ENCODE results near the gene LRRC34. TPM values are rescaled to one million over a fixed set of nuclear protein-coding genes. Genes with fewer than 3 reads are reported as not detected.

Gene LRRC34
- total and polyA plus RNA-seq, 9 of the 15 experiments (the other 6 are each of a cell fraction or from before 2014, with no cell fraction given), result 0.17 to 0.30 TPM; not detected in 7

DNA sequence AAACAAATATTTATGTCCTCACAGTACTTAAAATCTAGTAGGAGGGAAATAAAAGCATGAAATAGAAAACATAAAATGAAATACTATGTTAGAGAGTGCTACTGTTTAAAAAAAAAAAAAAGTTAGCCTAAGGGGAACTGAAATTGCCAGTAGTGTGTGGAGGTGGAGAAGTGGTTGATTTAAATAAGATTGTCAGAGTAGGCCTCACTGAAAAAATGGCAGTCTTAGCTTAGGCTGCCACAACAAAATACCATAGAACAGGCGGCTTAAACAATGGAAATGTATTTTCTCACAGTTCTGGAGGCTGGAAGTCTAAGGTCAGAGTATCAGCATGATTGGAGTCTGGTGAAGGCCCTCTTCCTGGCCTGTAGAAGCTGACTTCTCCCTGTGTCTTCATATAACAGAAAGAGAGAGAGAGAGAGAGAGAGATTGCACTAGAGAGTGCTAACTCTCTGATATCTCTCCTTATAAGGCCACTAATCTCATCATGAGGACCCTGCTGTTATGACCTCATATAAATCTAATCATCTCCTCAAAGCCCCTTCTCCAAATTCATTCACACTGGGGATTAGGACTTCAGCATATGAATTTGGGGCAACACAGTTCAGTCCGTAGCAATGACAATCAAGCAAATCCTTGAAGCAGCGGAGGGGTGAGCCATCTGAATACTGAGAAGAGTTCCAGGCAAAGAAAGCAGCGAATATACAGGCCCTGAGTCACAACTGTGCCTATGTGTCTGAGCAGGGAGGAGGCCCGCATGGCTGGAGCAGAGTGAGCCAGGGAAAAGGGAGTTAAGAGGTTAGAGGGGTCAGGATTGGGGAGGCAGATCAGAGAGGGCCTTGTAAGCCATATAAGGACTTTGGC lies 23.6 kb upstream of the LRRC34 start:
- in situ Hi-C loops (cut with MboI), result no loop called here
- intact Hi-C loops (cut with micrococcal nuclease), result no loop called here
- H3K36me3 ChIP-seq (ENCODE audit: control insufficient read depth, insufficient read depth, low read length), result no peaks in the 10 kb centered on the region
- H3K9me1 ChIP-seq (ENCODE audit: control insufficient read depth, insufficient read depth, low read length), result no peaks in the 10 kb centered on the region
- POLR2A ChIA-PET, result no interaction called here
- no TSS peak for BruUV-seq (replicated peaks)
- H3K9ac ChIP-seq (ENCODE audit: insufficient read depth in 1 of 2, low read depth in 2 of 2, low read length in 2 of 2), result no peak overlapping the region; a peak in 1 of 4 replicates
- H3K9me3 ChIP-seq (replicated peaks; ENCODE audit: control insufficient read depth, insufficient read depth, low read depth, low read length), result no peaks in the 10 kb centered on the region
- WGBS (ENCODE audit: insufficient coverage, low coverage, missing lambda C conversion rate), result 28% methylated on average over 5 of the region's 5 CpGs
- no peak overlapping the region for H3K4me3 ChIP-seq
- H3K27me3 ChIP-seq (ENCODE audit: control insufficient read depth in 2 of 2, insufficient read depth in 2 of 2, low read length in 2 of 2), result peaks cover 0 to 6% of the 10 kb centered on the region in 2 experiments; a peak in 3 of 5 replicates
- H3K4me1 ChIP-seq (replicated peaks in 1 of 2; ENCODE audit: control insufficient read depth in 2 of 2, insufficient read depth in 2 of 2, low read length in 2 of 2), result no peaks in the 10 kb centered on the region
- FAIRE-seq (no peak), DNase-seq (ENCODE audit: extremely low read depth in 1 of 4, low spot score in 3 of 4) (no peak), ATAC-seq (peak; percentile 57; the same call in 2 of the 3 replicates)
- peak overlapping the region; percentile 22; the same call in 1 of the 2 replicates for H2AFZ ChIP-seq (ENCODE audit: low read depth, low read length)
- TF ChIP-seq, protein P1, sequence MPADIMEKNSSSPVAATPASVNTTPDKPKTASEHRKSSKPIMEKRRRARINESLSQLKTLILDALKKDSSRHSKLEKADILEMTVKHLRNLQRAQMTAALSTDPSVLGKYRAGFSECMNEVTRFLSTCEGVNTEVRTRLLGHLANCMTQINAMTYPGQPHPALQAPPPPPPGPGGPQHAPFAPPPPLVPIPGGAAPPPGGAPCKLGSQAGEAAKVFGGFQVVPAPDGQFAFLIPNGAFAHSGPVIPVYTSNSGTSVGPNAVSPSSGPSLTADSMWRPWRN (IDR thresholded peaks at IDR 0.05; ENCODE audit: low read depth), result no peak
- TF ChIP-seq GATAD2A (IDR thresholded peaks at IDR 0.05), result no peak
- no peak for TF ChIP-seq RBFOX2 (IDR thresholded peaks at IDR 0.05; ENCODE audit: low read depth, low read length)
- no peak for TF ChIP-seq ETV1 (tag; conservative IDR thresholded peaks at IDR 0.05; ENCODE audit: low read depth)
- TF ChIP-seq ZNF79 (CRISPR knock-in tag; IDR thresholded peaks at IDR 0.05; ENCODE audit: low read depth), result no peak
- TF ChIP-seq DACH1 (IDR thresholded peaks at IDR 0.05; ENCODE audit: partially characterized antibody), result no peak
- TF ChIP-seq ZNF57 (CRISPR knock-in tag; IDR thresholded peaks at IDR 0.05), result no peak
- TF ChIP-seq, protein P2, sequence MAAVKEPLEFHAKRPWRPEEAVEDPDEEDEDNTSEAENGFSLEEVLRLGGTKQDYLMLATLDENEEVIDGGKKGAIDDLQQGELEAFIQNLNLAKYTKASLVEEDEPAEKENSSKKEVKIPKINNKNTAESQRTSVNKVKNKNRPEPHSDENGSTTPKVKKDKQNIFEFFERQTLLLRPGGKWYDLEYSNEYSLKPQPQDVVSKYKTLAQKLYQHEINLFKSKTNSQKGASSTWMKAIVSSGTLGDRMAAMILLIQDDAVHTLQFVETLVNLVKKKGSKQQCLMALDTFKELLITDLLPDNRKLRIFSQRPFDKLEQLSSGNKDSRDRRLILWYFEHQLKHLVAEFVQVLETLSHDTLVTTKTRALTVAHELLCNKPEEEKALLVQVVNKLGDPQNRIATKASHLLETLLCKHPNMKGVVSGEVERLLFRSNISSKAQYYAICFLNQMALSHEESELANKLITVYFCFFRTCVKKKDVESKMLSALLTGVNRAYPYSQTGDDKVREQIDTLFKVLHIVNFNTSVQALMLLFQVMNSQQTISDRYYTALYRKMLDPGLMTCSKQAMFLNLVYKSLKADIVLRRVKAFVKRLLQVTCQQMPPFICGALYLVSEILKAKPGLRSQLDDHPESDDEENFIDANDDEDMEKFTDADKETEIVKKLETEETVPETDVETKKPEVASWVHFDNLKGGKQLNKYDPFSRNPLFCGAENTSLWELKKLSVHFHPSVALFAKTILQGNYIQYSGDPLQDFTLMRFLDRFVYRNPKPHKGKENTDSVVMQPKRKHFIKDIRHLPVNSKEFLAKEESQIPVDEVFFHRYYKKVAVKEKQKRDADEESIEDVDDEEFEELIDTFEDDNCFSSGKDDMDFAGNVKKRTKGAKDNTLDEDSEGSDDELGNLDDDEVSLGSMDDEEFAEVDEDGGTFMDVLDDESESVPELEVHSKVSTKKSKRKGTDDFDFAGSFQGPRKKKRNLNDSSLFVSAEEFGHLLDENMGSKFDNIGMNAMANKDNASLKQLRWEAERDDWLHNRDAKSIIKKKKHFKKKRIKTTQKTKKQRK (IDR thresholded peaks at IDR 0.05; ENCODE audit: borderline replicate concordance, low read depth, low read length), result no peak
- TF ChIP-seq, protein P3, sequence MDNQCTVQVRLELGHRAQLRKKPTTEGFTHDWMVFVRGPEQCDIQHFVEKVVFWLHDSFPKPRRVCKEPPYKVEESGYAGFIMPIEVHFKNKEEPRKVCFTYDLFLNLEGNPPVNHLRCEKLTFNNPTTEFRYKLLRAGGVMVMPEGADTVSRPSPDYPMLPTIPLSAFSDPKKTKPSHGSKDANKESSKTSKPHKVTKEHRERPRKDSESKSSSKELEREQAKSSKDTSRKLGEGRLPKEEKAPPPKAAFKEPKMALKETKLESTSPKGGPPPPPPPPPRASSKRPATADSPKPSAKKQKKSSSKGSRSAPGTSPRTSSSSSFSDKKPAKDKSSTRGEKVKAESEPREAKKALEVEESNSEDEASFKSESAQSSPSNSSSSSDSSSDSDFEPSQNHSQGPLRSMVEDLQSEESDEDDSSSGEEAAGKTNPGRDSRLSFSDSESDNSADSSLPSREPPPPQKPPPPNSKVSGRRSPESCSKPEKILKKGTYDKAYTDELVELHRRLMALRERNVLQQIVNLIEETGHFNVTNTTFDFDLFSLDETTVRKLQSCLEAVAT (IDR thresholded peaks at IDR 0.05), result no peak
- no peak for TF ChIP-seq RBM25 (IDR thresholded peaks at IDR 0.05; ENCODE audit: low read depth, low read length, severe bottlenecking)
- no peak for TF ChIP-seq GTF2F1 (IDR thresholded peaks at IDR 0.05; ENCODE audit: low read depth, low read length)
- no peak for TF ChIP-seq ZNF134 (CRISPR knock-in tag; conservative IDR thresholded peaks at IDR 0.05)
- no peak for TF ChIP-seq ZBTB1 (CRISPR knock-in tag; IDR thresholded peaks at IDR 0.05; ENCODE audit: borderline replicate concordance, low read depth)
- CTCF ChIA-PET (ENCODE audit: low intra/inter-chr PET ratio), result no interaction called here
- no peaks in the 10 kb centered on the region for H3K79me2 ChIP-seq (ENCODE audit: control insufficient read depth, insufficient read depth, low read length)
- H4K20me1 ChIP-seq (replicated peaks; ENCODE audit: control insufficient read depth, insufficient read depth, low read length), result no peaks in the 10 kb centered on the region
- no peak overlapping the region for H3K27ac ChIP-seq (ENCODE audit: extremely low read depth, low read depth, low read length)
- no peak overlapping the region for H3K4me2 ChIP-seq (ENCODE audit: insufficient read depth, low read length)
